NCI-H446 treated with DMSO at 0.1 percent for 48 hours (cell line): Measurements from ENCODE around the gene SEMA5B.
A peak's percentile ranks its signal among the peaks of the same experiment; 100 is the strongest.

ENCODE experiments used
- DNase-seq: peaks from one replicate; lab custom pipeline; 2025; lab: John Stamatoyannopoulos, UW

The SEMA5B gene

GRCh38 chr3:122893282-122893681 lies 134.3 kb downstream of the SEMA5B start:
- no peak for DNase-seq

- DNase-seq: peak; percentile 23
These were observed 135.2 kb downstream of the SEMA5B start for GRCh38 chr3:122892118-122892960.

GRCh38 chr3:122890720-122891220 lies 136.8 kb downstream of the SEMA5B start:
- DNase-seq: peak; percentile 68

- DNase-seq: peak; percentile 91
These were observed 137.4 kb downstream of the SEMA5B start for GRCh38 chr3:122890077-122890719.

GRCh38 chr3:122886946-122887345 lies 140.6 kb downstream of the SEMA5B start:
- DNase-seq: no peak

GRCh38 chr3:122886251-122886650 lies 141.3 kb downstream of the SEMA5B start:
- DNase-seq: no peak

GRCh38 chr3:122882361-122882947 lies 145.1 kb downstream of the SEMA5B start:
- no peak for DNase-seq

- DNase-seq: no peak
These were observed 146.9 kb downstream of the SEMA5B start for GRCh38 chr3:122880624-122881023.

- no peak for DNase-seq
These were observed 147.4 kb downstream of the SEMA5B start for GRCh38 chr3:122880173-122880572.

GRCh38 chr3:122875547-122876127 lies 151.9 kb downstream of the SEMA5B start:
- DNase-seq: no peak

GRCh38 chr3:122873741-122874515 lies 153.6 kb downstream of the SEMA5B start:
- DNase-seq: no peak

- DNase-seq: no peak
These were observed 159.2 kb downstream of the SEMA5B start for GRCh38 chr3:122868322-122868721.

GRCh38 chr3:122864498-122864897 lies 163.1 kb downstream of the SEMA5B start:
- DNase-seq: no peak

GRCh38 chr3:122862381-122862780 lies 165.2 kb downstream of the SEMA5B start:
- peak; percentile 13 for DNase-seq
